SH-SY5Y (cell line): ENCODE results near the gene ESPN.

Source experiments
- GATA2 ChIP-seq: IDR thresholded peaks from 2 replicates; pipeline ENCODE4 v1.6.1; 2011; ENCODE audit warnings: mild to moderate bottlenecking, low read depth, low read length
- GATA3 ChIP-seq: IDR thresholded peaks from 2 replicates; pipeline ENCODE4 v1.6.1; 2011; ENCODE audit warnings: low read depth, mild to moderate bottlenecking, low read length, moderate library complexity

The ESPN gene

GRCh38 chr1:6477039-6477820 is 52.7 kb downstream of the ESPN start:
- no peak for TF ChIP-seq GATA2
- no peak for TF ChIP-seq GATA3

GRCh38 chr1:6481820-6482219 is 57.2 kb downstream of the ESPN start:
- TF ChIP-seq GATA3 (no peak), GATA2 (no peak)

- TF ChIP-seq GATA2 (no peak), GATA3 (no peak)
These were observed 58.6 kb downstream of the ESPN start for GRCh38 chr1:6483017-6483760.

DNA sequence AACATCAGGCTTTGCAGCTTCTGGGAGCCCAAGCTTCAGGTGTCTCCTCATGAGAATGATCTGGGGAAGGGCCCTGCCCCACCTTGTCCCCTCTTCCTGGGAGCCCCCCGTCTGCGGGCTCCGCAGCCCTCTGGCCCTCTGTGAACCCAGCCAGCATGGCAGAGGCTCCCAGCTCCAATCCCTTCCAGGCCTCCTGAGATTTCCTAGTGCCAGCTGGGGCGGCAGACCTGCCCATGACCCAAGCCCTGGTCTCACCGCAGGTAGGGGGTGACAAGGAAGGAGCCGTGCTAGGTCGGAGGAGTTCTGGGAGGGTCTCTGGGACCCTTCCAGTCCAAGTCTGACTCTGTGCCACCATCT is 59.2 kb downstream of the ESPN start:
- TF ChIP-seq GATA2 (no peak), GATA3 (no peak)

- TF ChIP-seq GATA2 (no peak), GATA3 (no peak)
These were observed 60.2 kb downstream of the ESPN start for GRCh38 chr1:6484826-6485167.

DNA sequence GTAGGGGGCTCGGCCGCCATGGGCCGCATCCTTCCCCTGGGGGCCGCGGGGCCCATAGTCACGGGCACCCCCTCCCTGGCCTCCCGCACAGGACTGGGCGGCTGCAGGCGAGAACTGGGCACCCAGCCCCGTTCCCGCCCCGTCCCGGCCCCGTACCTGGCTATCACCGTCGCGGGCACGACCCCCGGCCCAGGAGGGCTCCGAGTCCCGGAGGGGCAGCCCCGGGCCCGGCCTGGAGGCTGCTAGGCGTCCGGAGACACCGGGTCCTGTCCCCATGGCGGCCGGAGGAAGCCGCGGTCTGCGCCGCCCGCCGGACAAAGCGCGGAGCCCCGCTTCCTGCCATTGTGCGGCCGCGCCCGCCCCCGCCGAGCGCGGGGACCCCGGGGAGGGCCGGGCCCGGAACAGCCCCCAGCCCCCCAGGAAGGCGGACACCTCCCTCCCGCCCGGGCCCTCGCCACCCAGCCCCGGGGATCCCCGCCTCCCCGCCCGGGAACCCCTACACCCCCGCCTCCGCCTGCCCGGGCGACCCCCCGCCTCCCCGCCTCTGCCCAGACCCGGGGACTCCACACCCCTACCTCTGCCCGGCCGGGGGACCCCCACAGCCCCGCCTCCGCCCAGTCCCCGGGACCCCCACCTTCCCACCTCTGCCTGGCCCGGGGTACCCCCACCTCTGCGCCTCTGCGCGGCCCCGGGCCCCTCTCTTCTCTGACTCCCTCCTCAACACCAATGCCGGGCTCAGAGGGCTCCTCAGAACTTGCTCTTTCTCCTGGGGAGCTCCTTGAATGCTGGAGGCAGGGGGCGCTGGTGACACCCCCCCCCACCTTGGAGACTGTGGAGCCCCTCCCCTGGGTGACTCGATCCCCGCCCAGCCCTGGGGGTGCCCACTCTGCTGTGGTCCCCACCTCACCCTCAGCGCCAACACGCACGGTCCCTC is 60.9 kb downstream of the ESPN start:
- no peak for TF ChIP-seq GATA3
- TF ChIP-seq GATA2, result no peak

DNA sequence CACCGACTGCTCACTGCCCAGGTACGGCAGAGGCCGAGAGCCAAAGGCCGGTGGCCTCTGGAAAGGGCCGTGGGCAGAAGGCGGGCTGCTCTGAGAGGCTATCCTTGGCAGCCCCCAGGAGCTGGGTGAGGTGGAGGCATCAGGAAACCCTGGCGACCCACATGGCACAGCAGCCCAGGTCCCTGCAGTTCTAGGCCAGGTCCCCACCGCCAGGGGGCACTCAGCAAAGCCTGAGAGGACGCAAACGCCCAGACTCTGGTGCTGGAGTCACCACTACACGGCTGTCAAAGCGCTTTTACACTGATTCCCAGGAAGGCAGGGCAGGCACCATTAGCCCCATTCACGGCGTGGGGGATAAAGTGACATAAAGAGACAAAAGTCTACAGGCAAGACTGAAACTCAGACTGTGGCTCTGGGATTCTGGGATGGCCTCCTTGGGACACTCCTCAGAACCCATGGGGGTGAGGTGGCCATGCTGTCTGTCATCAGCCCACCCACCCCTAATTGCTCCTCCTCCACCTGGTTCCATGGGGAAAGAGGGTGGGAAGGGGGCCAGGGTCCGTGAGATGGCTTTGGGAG is 61.9 kb downstream of the ESPN start:
- TF ChIP-seq GATA3 (no peak), GATA2 (no peak)

- no peak for TF ChIP-seq GATA2
These were observed 63.4 kb downstream of the ESPN start for GRCh38 chr1:6487804-6488484.

DNA sequence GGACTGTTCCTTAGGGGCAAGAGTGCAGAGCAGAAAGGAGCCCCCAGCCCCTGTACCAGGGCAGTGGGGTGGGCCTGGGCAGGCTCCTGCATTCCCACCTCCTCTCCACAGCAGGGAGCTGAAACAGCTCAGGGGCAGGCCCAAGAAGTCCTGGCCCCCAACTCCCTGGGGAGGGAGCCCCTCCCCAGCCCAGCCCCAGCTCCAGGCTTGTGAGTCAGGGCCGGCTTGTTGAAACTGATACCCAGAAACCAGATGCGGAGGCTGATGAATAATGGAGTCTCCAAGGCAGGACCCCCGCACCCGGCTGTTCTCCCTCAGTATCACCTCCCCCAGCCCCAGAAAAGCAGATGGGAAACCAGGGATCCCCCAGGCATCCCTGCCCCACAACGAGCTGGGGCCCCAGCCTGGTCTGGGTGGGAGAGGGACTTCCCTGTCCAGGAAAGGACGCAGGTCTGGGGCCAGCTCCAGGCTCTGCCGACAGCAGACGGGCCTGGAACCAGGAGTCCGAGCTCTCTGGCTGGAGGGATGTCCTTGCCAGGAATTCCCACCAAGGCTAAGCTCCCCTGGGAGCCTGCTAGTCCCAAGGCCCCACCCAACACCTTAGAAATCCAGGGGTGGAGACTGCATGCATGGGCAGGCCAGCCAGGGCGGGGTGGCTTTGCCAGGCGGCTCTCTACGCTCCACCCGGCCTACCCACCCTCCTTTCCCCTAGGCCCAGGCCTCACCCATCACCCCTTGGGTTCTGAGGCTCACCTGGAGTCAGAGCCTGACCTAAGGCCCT is 64.2 kb downstream of the ESPN start:
- TF ChIP-seq GATA3, result no peak
- TF ChIP-seq GATA2, result no peak

DNA sequence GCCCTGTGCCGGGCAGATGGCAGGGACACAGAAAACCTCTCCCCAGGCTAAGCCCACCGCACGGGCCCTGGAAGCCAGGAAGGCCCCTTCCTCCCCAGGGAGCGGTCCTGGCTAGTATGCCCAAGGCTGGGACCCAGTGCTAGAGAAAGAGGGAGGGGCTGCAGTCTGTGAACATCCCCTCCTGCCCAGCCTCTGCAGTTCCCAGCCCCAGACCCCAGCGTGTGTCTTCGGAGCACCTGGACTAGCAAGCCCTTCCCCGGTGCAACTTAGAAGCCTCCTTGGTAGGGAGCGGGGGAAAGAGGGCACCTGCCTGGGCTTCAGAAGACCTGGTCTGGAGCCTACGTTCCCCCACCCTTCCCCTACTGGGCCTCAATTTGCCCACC is 64.8 kb downstream of the ESPN start:
- TF ChIP-seq GATA3, result no peak
- TF ChIP-seq GATA2, result no peak

DNA sequence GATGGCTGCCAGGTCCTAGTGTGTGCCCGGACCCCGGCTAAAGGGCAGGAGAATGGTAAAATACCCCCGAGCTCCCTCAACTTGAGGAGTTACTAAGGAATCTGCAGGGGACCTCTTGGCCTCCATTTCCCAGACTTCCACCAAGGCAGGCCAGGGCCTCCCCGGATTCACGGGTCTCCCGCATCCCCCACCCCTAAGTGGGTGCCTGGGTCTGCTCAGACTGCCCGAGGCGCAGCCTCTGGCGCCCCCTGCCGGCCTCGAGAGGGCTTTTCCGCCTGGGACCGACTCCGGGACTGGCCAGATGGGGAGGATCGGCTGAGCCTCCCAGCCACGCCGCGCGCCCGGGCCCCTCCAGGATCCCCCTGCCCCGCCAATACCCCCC is 65.2 kb downstream of the ESPN start:
- no peak for TF ChIP-seq GATA3
- no peak for TF ChIP-seq GATA2

- TF ChIP-seq GATA2 (no peak), GATA3 (no peak)
These were observed 65.9 kb downstream of the ESPN start for GRCh38 chr1:6490181-6491080.
